GM21515 (cell line): ENCODE measurements around the gene TYW5.
"Not testable (repeated sequence)": the region's sequence is repeated elsewhere in the genome, so short reads cannot be mapped to it uniquely, and the experiment has no call there.

Experiments used
- ATAC-seq: cut with Tn5 transposase; IDR thresholded peaks from one replicate; pipeline ENCODE4 v1.9.1; 2021; ENCODE audit not compliant: unreplicated experiment

The TYW5 gene

GRCh38 chr2:199923924-199924323 lies 31.4 kb downstream of the TYW5 start:
- no peak for ATAC-seq

GRCh38 chr2:199922856-199923255 lies 32.4 kb downstream of the TYW5 start:
- no peak for ATAC-seq

- ATAC-seq: no peak
Observed at GRCh38 chr2:199916980-199917379, 38.3 kb downstream of the TYW5 start.

GRCh38 chr2:199914372-199914958 lies 40.8 kb downstream of the TYW5 start:
- no peak for ATAC-seq

- not testable (repeated sequence) for ATAC-seq
Observed at GRCh38 chr2:199912553-199913114, 42.7 kb downstream of the TYW5 start.

GRCh38 chr2:199911877-199912161 lies 43.5 kb downstream of the TYW5 start:
- ATAC-seq: no peak

- ATAC-seq: peak; percentile 93
Observed at GRCh38 chr2:199911052-199911876, 44.0 kb downstream of the TYW5 start, which contains the start of gene C2orf69. C2orf69 (plus strand) TSS chr2:199911293; CDS start chr2:199911439, 146 bp downstream.

- ATAC-seq: no peak
Observed at GRCh38 chr2:199910338-199911051, 44.8 kb downstream of the TYW5 start.

GRCh38 chr2:199907008-199907714 lies 48.1 kb downstream of the TYW5 start:
- no peak for ATAC-seq

- ATAC-seq: no peak
Observed at GRCh38 chr2:199903111-199903510, 52.2 kb downstream of the TYW5 start.

GRCh38 chr2:199902486-199903110 lies 52.7 kb downstream of the TYW5 start:
- ATAC-seq: no peak

GRCh38 chr2:199901942-199902341 lies 53.3 kb downstream of the TYW5 start:
- ATAC-seq: no peak

GRCh38 chr2:199896617-199897016 lies 58.7 kb downstream of the TYW5 start:
- ATAC-seq: no peak

GRCh38 chr2:199895406-199895805 lies 59.9 kb downstream of the TYW5 start:
- ATAC-seq: no peak

GRCh38 chr2:199883474-199884212 lies 71.6 kb downstream of the TYW5 start:
- no peak for ATAC-seq

GRCh38 chr2:199882667-199883066 lies 72.6 kb downstream of the TYW5 start:
- ATAC-seq: no peak
